ENCODE results near the gene VPS11.

VPS11 gene

DNA sequence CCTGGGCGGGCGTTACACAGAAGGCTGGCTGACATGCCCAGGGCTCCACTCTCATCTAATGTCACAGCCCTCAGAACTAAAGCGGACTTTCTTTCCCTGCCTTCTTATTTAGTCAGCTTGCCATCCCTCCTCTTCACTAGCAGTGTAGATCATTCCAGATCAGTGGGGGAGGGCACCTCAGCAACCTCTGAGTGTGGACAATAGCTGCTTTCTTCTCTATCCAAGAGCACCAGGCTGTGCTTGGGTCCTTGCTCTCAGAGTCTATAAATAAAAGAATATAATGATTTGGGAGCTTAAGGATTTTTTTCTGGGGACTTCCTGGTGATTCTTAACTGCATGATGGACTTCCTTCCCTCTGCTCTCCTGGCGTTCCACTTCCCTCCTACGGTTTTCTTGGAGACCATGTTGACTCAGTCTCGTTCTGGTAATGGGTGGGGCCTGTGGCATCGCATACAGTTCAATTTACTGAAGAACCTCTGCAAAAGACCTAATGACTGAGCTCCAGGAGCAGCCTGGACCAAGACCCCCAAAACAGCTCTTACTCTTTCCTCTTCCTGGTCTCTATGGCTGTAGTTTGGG is 14.2 kb downstream of the VPS11 start:
- DNase-seq (ENCODE audit: low spot score): no peak

DNA sequence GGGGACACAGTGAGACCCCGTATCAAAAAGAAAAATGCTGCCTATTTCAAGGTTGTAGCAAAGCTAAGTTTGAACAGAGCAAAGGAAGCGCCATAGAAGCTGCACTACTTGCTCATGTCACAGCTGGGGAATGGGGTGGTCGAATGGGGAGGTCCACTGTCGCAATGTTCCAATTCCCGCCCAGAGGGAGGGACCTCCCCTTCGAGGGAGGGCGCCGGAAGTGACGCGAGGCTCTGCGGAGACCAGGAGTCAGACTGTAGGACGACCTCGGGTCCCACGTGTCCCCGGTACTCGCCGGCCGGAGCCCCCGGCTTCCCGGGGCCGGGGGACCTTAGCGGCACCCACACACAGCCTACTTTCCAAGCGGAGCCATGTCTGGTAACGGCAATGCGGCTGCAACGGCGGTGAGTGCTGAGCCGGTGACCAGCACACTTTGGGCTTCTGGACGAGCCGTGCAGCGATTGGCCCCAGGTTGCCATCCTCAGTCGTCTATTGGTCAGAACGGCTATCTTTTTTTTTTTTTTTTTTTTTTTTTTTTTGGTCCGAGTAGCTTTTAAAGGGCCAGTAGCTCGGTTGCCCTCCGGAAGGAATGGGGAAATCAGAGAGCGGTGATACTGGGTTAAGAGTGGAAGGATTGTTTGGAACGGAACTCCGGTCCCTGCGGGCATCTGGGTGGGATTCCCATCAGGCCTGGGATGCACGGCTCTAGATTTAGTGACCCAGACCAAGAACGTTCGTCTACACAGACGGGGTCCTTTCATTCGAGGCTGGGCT is 17.2 kb downstream of the VPS11 start, which contains the start of gene HMBS:
Gene HMBS (plus strand): TSS at position 219 of the 774 bp plus-strand sequence. CDS start 153 bp downstream, at position 372.
- peak; percentile 94 for DNase-seq (ENCODE audit: low spot score)

- peak; percentile 61 for DNase-seq (ENCODE audit: low spot score)
These were observed 17.8 kb downstream of the VPS11 start for GRCh38 chr11:119085437-119085847.

DNA sequence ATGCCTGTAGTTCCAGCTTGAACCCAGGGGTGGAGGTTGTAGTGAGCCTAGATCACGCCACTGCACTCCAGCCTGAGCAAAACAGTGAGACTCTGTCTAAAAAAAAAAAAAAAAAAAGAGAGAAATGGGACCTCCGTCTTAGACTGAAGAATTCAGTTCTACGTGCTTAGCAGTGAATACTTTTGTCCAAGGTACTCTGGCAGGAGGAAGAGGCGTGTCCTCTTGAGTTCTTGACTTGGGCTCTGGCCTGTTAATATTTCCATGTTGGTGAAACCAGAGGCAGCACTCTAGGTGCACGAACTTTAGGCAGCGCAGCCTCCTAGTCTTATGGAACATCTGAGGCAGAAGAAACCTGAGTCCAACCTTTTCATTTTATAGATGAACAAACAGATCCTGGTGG is 19.5 kb downstream of the VPS11 start:
- no peak for DNase-seq (ENCODE audit: low spot score)

DNA sequence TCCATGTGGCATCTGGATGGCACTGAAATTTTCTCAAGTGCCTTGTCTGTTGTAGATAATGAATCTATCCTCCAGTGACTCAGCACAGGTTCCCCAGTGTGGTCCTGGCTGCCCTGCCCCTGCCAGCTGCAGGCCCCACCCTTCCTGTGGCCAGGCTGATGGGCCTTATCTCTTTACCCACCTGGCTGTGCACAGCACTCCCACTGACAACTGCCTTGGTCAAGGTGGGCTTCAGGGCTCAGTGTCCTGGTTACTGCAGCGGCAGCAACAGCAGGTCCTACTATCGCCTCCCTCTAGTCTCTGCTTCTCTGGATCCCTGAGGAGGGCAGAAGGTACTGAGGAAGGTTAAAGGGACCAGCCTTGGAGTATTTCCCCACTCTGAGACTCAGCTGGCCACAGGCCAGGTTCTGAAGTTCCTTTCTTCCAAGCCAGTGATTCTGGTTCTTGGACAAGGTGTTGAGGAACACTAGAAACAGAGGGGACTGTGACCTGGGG is 20.2 kb downstream of the VPS11 start:
- DNase-seq (ENCODE audit: low spot score): no peak

DNA sequence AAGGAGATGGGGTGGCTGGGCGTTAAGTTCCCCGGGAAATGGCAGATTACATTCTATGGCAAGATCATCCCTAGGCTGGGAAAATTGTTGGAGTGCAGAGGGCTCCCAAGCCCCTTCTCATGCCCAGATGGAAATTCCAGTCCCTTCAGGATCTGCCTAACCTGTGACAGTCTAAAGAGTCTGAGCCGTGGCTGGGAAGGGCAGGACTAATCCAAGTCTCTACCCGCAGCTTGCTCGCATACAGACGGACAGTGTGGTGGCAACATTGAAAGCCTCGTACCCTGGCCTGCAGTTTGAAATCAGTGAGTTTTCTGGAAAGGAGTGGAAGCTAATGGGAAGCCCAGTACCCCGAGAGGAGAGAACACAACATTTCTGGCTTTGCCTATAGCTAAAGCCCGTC is 20.8 kb downstream of the VPS11 start:
- DNase-seq (ENCODE audit: low spot score): no peak

DNA sequence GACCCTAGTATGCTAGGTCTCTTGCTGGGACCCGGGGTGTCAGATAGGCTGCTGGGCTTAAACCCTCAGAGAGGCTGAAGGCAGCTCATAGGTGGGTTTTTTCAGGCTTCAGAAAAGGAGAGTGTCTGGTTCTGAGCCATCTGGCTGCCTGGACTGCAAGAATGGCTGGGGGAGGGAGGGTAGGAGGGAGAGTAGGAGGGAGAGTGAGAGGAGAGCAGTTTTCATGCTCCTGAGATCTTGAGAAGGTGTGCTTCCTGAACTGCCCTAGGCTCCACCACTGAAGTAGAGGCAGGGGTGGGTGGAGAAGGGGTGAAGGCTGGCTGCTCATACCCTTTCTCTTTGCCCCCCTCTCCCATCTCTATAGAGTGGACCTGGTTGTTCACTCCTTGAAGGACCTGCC is 21.7 kb downstream of the VPS11 start:
- DNase-seq (ENCODE audit: low spot score): no peak

GRCh38 chr11:119091178-119091577 is 23.6 kb downstream of the VPS11 start:
- no peak for DNase-seq (ENCODE audit: low spot score)

DNA sequence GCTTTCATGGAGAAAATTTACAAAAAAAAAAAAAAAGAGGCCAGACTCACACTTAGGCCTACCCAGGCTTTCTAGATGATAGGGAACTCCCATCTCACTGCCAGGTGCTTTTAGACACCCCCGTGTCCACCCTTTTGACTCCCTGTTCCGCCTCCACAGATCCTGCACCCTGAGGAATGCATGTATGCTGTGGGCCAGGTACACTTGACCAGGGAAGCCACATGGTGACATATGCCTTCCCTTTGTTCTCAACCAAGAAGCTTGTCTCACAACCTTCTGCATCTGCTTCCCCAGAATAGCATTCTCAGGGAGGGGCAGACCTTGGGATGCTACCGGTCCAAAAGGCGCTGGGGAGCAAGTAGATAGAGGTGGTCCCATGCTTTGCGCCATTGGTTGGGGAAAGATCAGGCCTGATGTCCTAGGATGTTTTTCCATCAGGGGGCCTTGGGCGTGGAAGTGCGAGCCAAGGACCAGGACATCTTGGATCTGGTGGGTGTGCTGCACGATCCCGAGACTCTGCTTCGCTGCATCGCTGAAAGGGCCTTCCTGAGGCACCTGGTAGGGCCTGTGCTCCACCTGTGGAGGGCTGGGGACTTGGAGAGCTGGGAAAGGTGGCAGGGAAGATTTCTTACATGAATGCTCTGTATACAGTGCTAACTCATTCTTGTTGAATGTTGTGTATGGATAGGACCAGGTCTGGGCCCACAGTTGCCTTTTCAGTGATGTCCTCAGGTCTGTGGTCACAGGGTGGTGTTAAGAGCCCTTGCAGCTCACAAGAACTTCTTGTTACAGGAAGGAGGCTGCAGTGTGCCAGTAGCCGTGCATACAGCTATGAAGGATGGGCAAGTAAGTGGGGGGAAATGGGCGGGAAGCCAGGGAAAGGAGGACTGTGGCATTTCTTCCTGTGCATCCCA is 24.6 kb downstream of the VPS11 start:
- peak; percentile 29 for DNase-seq (ENCODE audit: low spot score)

- DNase-seq (ENCODE audit: low spot score): peak; percentile 37
These were observed 25.5 kb downstream of the VPS11 start for GRCh38 chr11:119092880-119093842.

GRCh38 chr11:119093942-119094815 is 26.6 kb downstream of the VPS11 start:
- peak; percentile 52 for DNase-seq (ENCODE audit: low spot score)

DNA sequence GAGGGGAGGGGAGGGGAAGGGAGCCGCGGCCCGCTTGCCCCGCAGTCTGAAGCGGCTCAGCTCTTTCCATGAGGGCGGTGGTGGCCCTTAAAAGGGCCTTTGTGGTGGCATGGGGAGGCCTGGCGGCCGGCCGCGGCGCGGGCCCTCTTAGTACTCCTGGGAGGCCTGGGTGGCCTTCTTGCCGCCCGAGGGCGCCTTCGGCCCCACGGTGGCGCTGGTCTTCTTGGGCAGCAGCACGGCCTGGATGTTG is 27.1 kb downstream of the VPS11 start:
- DNase-seq (ENCODE audit: low spot score): peak; percentile 83

DNA sequence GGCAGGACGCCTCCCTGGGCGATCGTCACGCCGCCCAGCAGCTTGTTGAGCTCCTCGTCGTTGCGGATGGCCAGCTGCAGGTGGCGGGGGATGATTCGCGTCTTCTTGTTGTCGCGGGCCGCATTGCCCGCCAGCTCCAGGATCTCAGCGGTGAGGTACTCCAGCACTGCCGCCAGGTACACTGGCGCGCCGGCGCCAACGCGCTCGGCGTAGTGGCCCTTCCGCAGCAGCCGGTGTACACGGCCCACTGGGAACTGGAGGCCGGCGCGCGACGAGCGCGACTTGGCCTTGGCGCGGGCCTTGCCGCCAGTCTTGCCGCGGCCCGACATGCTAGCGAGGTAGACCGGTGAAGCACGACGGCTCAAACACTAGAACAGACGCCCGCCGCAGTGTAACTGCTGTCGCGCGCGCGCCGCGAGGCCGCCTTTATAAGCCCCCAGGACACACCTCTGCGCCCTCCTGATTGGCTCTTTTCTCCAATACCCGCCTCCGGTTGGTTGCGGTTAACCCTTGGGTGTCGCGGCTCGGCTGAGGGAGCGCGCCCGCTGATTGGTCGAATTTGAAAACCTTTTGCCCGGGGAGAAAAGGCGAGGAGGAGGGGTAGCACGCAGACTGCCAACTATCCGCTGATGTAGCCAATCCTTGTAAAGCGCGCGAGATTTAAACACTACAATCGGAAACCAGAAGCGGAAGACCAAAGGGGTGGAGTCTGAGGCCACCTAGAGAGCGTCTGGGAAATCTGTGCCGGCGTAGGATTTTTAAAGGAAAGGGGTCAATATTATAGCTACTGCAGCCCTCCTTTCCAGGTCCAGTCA is 27.7 kb downstream of the VPS11 start:
- peak; percentile 100 for DNase-seq (ENCODE audit: low spot score)

DNA sequence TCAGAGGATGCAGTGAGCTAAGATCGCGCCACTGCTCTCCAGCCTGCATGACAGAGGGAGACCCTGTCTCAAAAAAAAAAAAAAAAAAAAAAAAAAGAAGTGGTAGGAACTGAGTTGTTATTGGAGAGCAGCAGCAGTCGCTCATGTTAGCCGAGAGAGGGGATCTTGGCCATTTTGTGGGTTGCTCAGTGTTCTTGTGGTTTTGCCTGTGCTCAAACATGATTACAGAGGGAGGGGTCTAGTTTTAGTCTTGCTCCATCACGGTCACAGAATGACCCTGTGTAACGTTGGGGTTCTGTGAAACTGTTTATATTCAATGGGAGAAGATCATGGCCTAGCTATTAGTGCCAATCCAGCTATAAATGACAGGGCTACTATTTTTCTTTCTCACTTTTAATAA is 32.1 kb downstream of the VPS11 start:
- no peak for DNase-seq (ENCODE audit: low spot score)

DNA sequence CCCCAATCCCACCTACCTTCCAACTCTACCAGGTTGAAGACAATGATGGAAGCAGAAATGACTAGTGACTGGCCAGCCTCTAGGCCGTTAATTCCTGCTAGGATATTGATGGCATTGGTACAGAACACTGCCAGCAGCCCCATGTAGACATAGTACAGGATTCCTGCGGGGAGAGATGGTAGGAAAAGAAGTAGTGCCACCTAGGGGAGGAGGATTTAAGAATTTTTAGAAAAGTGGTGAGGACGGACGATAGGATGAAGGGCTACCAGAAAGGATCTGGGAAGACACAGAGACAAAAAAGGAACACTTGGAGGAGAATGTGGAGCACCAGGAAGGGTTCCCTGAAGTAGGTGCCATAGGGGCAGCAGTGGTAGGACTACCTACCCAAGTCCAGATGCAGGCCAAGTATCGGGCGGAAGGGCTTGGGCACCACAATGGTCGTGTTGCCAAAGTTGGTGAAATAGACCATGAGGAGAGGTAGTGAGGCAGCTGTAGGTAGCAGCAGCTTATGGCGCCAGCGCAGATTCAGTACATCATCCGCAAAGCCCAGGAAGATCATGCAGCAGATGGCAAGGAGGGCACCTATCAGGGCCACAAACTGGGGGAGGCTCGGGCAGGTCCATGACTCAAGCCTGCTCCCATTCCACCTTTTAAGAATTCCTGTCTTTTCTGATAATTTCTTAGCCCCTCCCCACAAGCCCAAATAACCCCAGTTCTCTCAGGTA is 32.8 kb downstream of the VPS11 start:
- peak; percentile 77 for DNase-seq (ENCODE audit: low spot score)

- peak; percentile 71 for DNase-seq (ENCODE audit: low spot score)
These were observed 33.6 kb downstream of the VPS11 start for GRCh38 chr11:119100994-119101758.

GRCh38 chr11:119101759-119102423 is 34.3 kb downstream of the VPS11 start, which contains the start of gene DPAGT1:
DPAGT1 (minus strand) TSS chr11:119101853; CDS start chr11:119101655, 198 bp downstream.
- peak; percentile 98 for DNase-seq (ENCODE audit: low spot score)

Measured in RKO (cell line).